Peyer's patch (tissue), 4 donors: ENCODE results near the gene CFAP107. TPM values are rescaled to one million over a fixed set of nuclear protein-coding genes. Genes with fewer than 3 reads are reported as not detected.

ENCODE experiments used
- DNase-seq, 3 donors: peaks; one replicate each; pipeline ENCODE4 v3.0.0-alpha.2; 2017 to 2019
- H3K27ac ChIP-seq, 4 donors: fragments of 200-600 bp; sonication (generic); one replicate each; pipeline ENCODE4 v1.5.1; 2016 to 2019
- H3K27me3 ChIP-seq, 2 donors: fragments of 200-600 bp; sonication (generic); one replicate each; pipeline ENCODE4 v1.5.1; 2019
- H3K36me3 ChIP-seq, 3 donors: fragments of 200-600 bp; sonication (generic); one replicate each; pipeline ENCODE4 v1.5.1; 2016 to 2019
- H3K4me1 ChIP-seq, 4 donors: fragments of 200-600 bp; sonication (generic); one replicate each; pipeline ENCODE4 v1.5.1; 2016 to 2019
- H3K4me3 ChIP-seq, 4 donors: fragments of 200-600 bp; sonication (generic); 1 replicate in 3 of 4; 2 replicates in 1 of 4; pipeline ENCODE4 v1.5.1; 2016 to 2019; ENCODE audit warnings: mild to moderate bottlenecking in 1 of 4
- H3K9me3 ChIP-seq, 4 donors: fragments of 200-600 bp; sonication (generic); one replicate each; pipeline ENCODE4 v1.5.1; 2016 to 2019; ENCODE audit warnings: mild to moderate bottlenecking in 1 of 4
- POLR2A ChIP-seq, 2 donors: fragments of 450-650 bp; IDR thresholded peaks; one replicate each; pipeline ENCODE4 v1.5.1; 2017; ENCODE audit warnings: antibody characterized with exemption in 2 of 2, mild to moderate bottlenecking in 2 of 2, moderate library complexity in 2 of 2
- total RNA-seq, 4 donors: library from RNA; depleted of rRNA; stranded (reverse); fragments of >200 nt; gene quantifications; one replicate each; pipeline ENCODE4 v1.1.0, GENCODE V29; 2016
- TF ChIP-seq, protein P1 (sequence below), 6 experiments: fragments of 450-650 bp in 4 of 6; fragments of 200-600 bp in 2 of 6; sonication (generic) in 1 of 6; IDR thresholded peaks; one replicate each; pipeline ENCODE4 v1.5.1; 2017 to 2019; ENCODE audit warnings: antibody characterized with exemption in 6 of 6, mild to moderate bottlenecking in 3 of 6, moderate library complexity in 1 of 6

The CFAP107 gene
- total RNA-seq, 4 donors from 2014 or later: not detected

DNA sequence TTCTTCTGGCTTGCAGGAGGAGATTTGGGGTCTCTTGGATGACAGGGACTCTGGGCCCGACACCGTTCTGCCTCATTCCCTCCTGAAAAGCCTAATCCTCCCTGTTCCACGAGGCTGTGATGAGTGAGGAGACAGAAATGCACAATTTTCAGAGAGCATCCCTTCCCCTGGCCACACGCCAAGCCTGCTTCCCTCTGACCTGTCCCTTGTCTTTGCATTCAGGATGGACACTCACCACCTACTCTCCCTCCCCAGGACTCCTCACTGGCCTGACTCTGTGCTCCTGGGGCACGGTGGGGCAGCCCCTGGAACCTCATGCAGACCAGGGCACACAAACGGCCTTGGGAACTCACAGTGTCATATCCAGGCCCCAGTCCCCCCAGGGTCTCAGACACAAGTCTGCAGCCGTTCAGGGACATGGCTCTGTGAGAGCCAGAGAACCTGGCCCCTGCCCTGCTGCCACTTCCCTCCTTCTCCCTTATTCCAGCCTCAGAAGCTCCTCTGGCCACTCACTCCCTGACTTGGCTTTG is 24.0 kb downstream of the CFAP107 start:
- Histone ChIP-seq H3K27ac (no peak overlapping the region), H3K27me3 (no peaks in the 10 kb centered on the region), H3K4me1 (no peaks in the 10 kb centered on the region), H3K36me3 (no peaks in the 10 kb centered on the region), H3K4me3 (no peak overlapping the region), H3K9me3 (no peaks in the 10 kb centered on the region)
- TF ChIP-seq POLR2A (IDR thresholded peaks at IDR 0.05): no peak
- TF ChIP-seq, protein P1, sequence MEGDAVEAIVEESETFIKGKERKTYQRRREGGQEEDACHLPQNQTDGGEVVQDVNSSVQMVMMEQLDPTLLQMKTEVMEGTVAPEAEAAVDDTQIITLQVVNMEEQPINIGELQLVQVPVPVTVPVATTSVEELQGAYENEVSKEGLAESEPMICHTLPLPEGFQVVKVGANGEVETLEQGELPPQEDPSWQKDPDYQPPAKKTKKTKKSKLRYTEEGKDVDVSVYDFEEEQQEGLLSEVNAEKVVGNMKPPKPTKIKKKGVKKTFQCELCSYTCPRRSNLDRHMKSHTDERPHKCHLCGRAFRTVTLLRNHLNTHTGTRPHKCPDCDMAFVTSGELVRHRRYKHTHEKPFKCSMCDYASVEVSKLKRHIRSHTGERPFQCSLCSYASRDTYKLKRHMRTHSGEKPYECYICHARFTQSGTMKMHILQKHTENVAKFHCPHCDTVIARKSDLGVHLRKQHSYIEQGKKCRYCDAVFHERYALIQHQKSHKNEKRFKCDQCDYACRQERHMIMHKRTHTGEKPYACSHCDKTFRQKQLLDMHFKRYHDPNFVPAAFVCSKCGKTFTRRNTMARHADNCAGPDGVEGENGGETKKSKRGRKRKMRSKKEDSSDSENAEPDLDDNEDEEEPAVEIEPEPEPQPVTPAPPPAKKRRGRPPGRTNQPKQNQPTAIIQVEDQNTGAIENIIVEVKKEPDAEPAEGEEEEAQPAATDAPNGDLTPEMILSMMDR (IDR thresholded peaks at IDR 0.05): no peak
- no peak for DNase-seq

DNA sequence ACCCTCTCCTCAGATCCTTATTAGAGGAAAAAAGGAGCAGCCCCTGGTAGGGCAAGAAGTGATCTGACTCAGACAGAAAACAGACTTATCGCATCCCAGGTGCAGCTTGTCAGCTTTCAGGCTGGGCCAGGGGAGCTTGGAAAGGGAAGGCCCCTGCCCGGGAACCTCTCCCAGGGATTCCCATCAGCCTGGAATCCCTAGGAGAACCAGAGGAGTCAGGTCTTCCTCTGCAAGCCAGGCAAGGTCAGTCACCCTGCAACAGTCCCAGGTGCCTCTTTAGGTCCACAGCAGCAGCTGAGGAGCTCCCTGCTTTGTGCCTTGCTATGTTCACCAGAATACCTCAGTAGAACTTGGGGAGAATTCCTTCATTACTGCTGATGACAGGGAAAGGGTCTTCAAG is 24.6 kb downstream of the CFAP107 start:
- H3K36me3 ChIP-seq: no peaks in the 10 kb centered on the region
- TF ChIP-seq, protein P1 (IDR thresholded peaks at IDR 0.05): no peak
- TF ChIP-seq POLR2A (IDR thresholded peaks at IDR 0.05): no peak
- H3K4me3 ChIP-seq: no peak overlapping the region
- DNase-seq: no peak
- no peak overlapping the region for H3K27ac ChIP-seq
- no peaks in the 10 kb centered on the region for H3K27me3 ChIP-seq
- no peaks in the 10 kb centered on the region for H3K4me1 ChIP-seq
- H3K9me3 ChIP-seq: no peaks in the 10 kb centered on the region

DNA sequence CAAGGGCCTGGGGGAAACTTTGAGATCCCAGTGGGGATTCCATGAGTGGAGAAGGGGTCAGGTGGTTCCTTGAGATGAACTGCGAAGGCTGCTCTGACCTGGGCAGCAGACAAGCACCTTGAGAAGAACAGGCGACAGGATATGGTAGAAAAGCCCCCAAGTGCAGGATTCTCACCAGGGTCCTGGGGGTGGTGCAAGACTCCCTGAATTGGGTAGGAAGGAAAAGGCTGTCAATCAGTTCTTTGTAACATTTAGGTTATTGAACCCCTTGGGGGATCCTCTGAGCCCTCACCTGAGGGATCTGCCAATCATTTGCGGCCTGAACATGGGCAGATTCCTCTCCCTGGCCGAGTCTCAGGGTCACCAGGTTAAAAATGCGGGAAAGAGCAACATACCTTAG is 25.2 kb downstream of the CFAP107 start:
- H3K27ac ChIP-seq: no peak overlapping the region

DNA sequence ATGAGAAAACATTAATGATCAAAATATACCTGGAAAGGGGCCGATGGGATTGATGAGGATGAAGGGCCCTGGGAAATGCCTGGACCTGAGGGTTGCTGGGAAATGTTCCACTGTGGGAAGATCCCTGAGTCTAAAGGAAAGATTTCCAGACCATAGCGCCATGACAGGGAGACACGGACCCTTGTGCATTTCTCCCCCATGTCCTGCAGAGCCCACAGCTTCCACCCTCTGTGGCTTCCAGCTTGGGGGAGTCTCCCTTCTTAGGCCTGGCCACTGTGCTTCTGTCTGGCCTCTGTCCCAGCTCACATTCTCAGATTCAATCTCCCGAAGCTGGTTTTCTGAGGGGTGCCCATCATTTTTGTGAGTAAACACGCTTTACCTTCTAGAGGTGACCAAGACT is 26.5 kb downstream of the CFAP107 start:
- no peaks in the 10 kb centered on the region for H3K4me1 ChIP-seq
- no peaks in the 10 kb centered on the region for H3K36me3 ChIP-seq
- no peak overlapping the region for H3K4me3 ChIP-seq
- no peak for TF ChIP-seq POLR2A (IDR thresholded peaks at IDR 0.05)
- TF ChIP-seq, protein P1 (IDR thresholded peaks at IDR 0.05): no peak
- DNase-seq: no peak
- no peaks in the 10 kb centered on the region for H3K9me3 ChIP-seq
- H3K27me3 ChIP-seq: no peaks in the 10 kb centered on the region
- H3K27ac ChIP-seq: no peak overlapping the region

More for the DNA sequence above, 25.2 kb downstream of the CFAP107 start:
- no peak overlapping the region for H3K4me3 ChIP-seq
- TF ChIP-seq, protein P1 (IDR thresholded peaks at IDR 0.05): no peak
- TF ChIP-seq POLR2A (IDR thresholded peaks at IDR 0.05): no peak
- H3K9me3 ChIP-seq: no peaks in the 10 kb centered on the region
- H3K36me3 ChIP-seq: no peaks in the 10 kb centered on the region
- no peaks in the 10 kb centered on the region for H3K27me3 ChIP-seq
- DNase-seq: no peak
- no peaks in the 10 kb centered on the region for H3K4me1 ChIP-seq

DNA sequence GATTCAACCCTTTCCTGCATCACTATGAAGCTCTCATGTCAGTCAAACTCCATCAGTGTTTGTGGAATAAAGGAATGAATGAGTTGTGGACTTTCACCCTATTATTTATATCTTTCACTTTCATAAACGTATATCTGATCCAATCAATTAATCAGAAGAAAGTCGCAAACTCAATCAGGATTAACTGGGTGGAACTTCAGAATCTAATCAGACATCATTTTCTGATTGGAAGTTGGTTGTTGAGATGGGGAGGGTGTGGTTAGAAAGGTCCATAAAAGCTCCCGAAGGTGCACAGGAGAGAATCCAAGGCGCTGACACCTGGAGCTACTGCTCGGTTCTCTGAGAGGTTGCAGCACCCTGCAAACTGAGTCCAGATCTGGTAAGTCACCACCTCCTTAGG is 27.4 kb downstream of the CFAP107 start, which contains the start of gene PRAMEF12:
PRAMEF12 (plus strand) TSS at position 301 of the 400 bp plus-strand sequence. CDS start 1,130 bp downstream, outside the sequence.
- no peak for DNase-seq
- Histone ChIP-seq H3K27me3 (no peaks in the 10 kb centered on the region), H3K36me3 (no peaks in the 10 kb centered on the region), H3K27ac (no peak within 1 kb of the TSS), H3K4me3 (no peak within 1 kb of the TSS), H3K9me3 (no peaks in the 10 kb centered on the region), H3K4me1 (no peaks in the 10 kb centered on the region)
- TF ChIP-seq, protein P1 (IDR thresholded peaks at IDR 0.05): no peak
